RWPE1 (cell line): Measurements from ENCODE around the gene S100A2.
"Not testable (repeated sequence)": the region's sequence is repeated elsewhere in the genome, so short reads cannot be mapped to it uniquely, and the experiment has no call there.

Source experiments
- CTCF ChIA-PET: fragments of 350-600 bp; sonication (Branson Sonifier 250); formaldehyde crosslinking; extraction: SDS; loops from one replicate; lab custom pipeline; 2021; lab: Yijun Ruan, JAX
- POLR2A ChIA-PET: fragments of 400-600 bp; formaldehyde crosslinking; extraction: SDS; loops from one replicate; lab custom pipeline; 2020; ENCODE audit warnings: antibody characterized with exemption; ENCODE audit not compliant: low non-redundant PET; lab: Yijun Ruan, JAX
- DNase-seq: peaks from one replicate; pipeline ENCODE4 v3.0.0; 2012; ENCODE audit warnings: low spot score
- H3K27ac ChIP-seq: fragments of 450-650 bp; 2 replicates; pipeline ENCODE4 v1.5.1; 2017
- CTCF ChIP-seq: fragments of 450-650 bp; conservative IDR thresholded peaks from 2 replicates; pipeline ENCODE4 v1.5.1; 2017; ENCODE audit warnings: low read depth, mild to moderate bottlenecking

S100A2 gene

DNA sequence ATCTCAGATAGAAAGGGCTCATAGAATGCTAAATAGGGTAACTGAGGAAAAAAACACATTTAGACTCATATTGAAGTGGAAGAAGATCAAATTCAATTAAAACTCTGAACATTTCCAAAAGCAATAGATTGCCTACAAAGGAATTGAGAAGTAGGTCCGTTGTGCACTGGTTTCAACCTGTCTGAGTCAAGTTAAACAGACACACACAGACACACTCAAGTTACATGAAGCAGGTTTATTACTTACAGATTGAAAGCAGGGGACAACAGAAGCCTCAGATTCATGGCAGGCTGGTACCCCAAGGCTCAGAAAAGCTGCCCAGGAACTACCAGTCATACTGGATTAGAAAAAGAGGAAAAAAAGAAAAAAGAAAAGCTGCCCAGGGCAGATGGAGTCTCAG, 20.7 kb upstream of the S100A2 start:
- DNase-seq: no peak
- ChIA-PET CTCF (interaction anchor here (0.6 kb wide), 1 partner anchor 76 kb away, joined by 4 read pairs; no protein-coding TSS in a partner anchor), POLR2A (no interaction called here)
- no peak overlapping the region for H3K27ac ChIP-seq
- no peak for TF ChIP-seq CTCF

DNA sequence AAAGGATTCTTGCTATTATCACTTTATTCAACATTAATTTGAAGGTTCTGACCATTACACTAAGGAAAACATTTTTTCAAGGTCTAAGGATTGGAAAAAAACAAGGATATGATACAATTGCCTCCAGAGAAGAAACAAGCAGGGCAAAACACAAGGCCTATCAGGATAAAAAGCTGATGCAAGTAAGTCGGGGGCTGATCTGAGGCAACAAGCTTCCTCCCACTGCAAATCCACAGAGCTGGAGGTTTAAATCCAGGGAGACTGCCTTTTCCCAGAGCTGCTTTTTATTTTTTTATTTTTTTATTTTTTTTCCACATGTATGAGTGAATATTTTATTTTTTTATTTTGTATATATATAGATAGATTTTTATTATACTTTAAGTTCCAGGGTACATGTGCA, 19.4 kb upstream of the S100A2 start:
- CTCF ChIA-PET: interaction anchor here (0.7 to 0.9 kb wide), 2 partner anchors 13 to 74 kb away, joined by 3 to 4 read pairs; no protein-coding TSS in a partner anchor
- POLR2A ChIA-PET: interaction anchor here (1.3 kb wide), 1 partner anchor 49 kb away, joined by 3 read pairs; the partner anchor contains the start of gene CHTOP

GRCh38 chr1:153583976-153584375, 18.3 kb upstream of the S100A2 start:
- H3K27ac ChIP-seq: no peak overlapping the region
- ChIA-PET CTCF (no interaction called here), POLR2A (interaction anchor here (0.7 kb wide), 1 partner anchor 34 kb away, joined by 3 read pairs; no protein-coding TSS in a partner anchor)
- no peak for TF ChIP-seq CTCF
- DNase-seq: no peak

More for the DNA sequence above, 19.4 kb upstream of the S100A2 start:
- DNase-seq: no peak
- TF ChIP-seq CTCF: no peak
- H3K27ac ChIP-seq: no peak overlapping the region

DNA sequence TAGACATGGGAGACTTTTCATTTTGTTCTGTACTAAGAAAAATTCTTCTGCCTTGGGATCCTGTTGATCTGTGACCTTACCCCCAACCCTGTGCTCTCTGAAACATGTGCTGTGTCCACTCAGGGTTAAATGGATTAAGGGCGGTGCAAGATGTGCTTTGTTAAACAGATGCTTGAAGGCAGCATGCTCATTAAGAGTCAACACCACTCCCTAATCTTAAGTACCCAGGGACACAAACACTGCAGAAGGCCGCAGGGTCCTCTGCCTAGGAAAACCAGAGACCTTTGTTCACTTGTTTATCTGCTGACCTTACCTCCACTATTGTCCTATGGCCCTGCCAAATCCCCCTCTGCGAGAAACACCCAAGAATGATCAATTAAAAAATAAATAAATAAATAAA, 17.9 kb upstream of the S100A2 start:
- POLR2A ChIA-PET: interaction anchor here (0.7 kb wide), 1 partner anchor 35 kb away, joined by 3 read pairs; no protein-coding TSS in a partner anchor
- CTCF ChIA-PET, H3K27ac ChIP-seq, DNase-seq: not testable (repeated sequence)

GRCh38 chr1:153582836-153583235, 17.2 kb upstream of the S100A2 start:
- CTCF ChIA-PET, POLR2A ChIA-PET, DNase-seq, H3K27ac ChIP-seq: not testable (repeated sequence)

- ChIA-PET CTCF (interaction anchor here (0.5 to 0.9 kb wide), 2 partner anchors 68 to 113 kb away, joined by 3 to 7 read pairs; no protein-coding TSS in a partner anchor), POLR2A (no interaction called here)
- no peak overlapping the region for H3K27ac ChIP-seq
- DNase-seq: no peak
- TF ChIP-seq CTCF: no peak
Observed at GRCh38 chr1:153578936-153579335, 13.3 kb upstream of the S100A2 start.

- CTCF ChIA-PET: interaction anchor here (0.5 to 0.9 kb wide), 2 partner anchors 67 to 113 kb away, joined by 3 to 7 read pairs; no protein-coding TSS in a partner anchor
- H3K27ac ChIP-seq: no peak overlapping the region
- TF ChIP-seq CTCF: no peak
- POLR2A ChIA-PET: no interaction called here
- DNase-seq: no peak
Observed at GRCh38 chr1:153578490-153578889, 12.8 kb upstream of the S100A2 start.
